GM19455 (cell line): ENCODE results near the gene FABP6.
"Not testable (repeated sequence)": the region's sequence is repeated elsewhere in the genome, so short reads cannot be mapped to it uniquely, and the experiment has no call there.

ENCODE experiments used
- ATAC-seq: cut with Tn5 transposase; IDR thresholded peaks from one replicate; pipeline ENCODE4 v1.9.1; 2021; ENCODE audit not compliant: unreplicated experiment

Gene FABP6, protein sequence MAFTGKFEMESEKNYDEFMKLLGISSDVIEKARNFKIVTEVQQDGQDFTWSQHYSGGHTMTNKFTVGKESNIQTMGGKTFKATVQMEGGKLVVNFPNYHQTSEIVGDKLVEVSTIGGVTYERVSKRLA

DNA sequence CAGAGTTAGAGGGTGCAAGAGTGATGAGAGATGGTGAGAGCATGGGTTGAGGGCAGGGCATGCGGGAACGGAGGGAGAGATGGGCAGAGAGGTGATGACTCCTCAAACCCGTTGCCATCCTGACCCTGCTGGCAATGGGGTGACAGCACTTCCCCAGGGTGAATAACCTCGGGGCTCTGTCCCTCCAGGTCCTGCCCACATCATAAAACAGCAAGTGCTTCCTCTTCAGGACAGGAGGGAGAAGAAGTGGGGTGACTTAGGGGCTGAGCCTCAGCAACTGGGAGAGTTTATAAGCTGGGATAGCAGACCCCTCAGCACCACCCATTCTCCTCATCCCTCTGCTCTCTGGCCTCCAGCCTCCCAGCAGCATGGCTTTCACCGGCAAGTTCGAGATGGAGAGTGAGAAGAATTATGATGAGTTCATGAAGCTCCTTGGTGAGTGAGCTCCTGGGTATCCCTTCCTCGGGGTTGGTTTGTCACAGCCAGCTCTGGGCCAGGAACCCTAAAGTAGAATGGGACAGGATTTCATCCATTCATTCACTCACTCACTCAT lies at the start of gene FABP6:
Gene FABP6 (plus strand): TSS at position 317 of the 553 bp plus-strand sequence. CDS start 52 bp downstream, at position 369.
- ATAC-seq = no peak

DNA sequence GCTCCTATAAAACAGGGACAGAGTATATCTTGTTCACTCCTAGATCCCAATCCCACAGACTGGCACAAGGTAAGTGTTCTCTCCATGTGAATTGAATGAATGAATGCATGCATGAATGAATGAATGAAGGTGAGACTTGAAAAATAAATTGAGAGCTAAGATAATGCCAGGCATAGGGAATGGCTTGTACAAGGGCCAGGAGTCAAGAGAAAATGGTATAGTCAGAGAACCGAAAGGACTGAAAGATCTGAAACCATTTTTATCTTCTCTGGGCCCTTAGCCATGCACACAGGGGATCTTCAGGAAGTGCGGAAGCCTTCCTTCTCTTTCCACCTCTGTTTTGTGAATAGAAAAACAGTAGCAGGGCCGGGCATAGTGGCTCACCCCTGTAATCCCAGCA lies 48.4 kb upstream of the FABP6 start:
- ATAC-seq = no peak

DNA sequence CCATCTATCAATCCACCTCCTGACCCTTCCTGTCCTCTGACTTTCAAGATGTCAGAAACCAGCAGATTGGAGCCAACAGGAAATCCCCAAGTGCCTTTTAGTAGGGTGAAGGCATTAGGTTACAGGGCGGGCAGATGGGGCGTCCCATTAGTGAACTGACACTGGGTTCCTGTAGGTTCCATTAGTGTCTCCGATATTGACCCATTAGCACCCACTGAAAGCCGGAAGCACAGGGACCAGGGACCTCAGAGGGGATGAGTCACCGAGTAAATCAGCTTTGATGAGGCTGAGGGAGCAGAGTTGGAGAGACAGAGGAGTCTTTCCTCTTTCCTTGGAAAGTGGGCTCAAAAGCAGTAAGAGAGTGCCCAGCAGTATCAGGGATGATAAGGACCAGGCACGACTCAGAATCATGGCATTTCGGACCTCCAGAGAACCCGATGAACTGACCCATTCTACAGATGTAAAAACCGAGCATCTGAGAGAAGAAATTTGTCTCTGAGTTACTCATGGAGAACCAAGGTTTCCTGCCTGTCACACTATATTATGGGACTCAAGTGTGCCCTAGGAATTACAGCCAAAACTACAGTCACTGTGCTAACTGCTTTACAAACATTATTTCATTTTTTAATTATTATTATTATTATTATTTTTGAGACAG lies 47.2 kb upstream of the FABP6 start:
- no peak for ATAC-seq

DNA sequence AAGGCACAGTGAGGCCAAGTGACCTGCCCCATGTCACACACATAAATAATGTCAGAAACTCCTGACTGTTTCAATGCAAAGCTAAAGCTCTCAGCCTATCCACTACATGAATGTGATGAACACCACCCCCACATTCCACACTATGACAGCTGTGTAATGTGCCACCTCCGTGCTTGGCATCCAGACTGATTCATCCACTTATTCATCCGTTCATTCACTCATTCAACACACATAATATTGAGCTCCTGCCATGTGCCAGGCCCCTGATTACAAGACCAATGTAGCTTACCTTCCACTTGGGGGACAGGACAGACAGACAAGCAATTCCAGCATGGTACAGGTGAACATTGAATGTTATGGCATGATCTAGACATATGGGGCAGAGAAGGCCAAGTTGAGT lies 46.2 kb upstream of the FABP6 start:
- no peak for ATAC-seq

DNA sequence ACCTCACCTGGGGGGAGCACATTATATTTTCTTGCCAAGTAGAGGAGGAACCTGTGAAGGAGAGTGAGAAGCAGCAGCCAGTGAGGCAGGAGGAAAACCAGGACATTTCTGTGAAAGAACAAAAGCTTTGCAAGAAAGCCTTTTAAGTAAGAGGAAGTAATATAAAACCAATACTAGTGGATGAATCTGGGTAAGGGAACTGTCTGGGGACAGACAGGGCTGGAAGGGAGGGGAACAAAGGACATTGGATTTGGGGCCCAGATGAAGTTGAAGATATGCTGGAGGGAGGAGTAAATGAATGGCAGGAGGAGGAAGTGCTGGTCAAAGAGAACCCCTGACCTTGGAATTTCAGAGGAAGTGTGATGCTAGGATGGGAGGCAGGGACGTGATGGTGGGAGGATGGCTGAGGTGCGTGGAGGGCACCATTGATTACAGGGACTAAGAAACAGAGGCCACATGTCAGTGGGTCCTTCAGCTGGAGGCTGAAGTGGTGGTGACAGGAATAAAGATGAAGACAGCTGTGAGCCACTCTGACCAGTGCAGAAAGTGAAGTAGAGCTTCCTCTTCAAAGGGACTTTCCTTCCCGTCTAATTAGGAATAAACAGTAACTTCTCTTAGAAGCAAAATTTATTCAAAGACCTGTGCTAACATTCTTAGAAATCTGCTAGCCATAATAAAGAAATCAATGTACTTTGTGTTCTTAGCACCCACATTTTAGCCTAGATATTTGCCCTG lies 43.5 kb upstream of the FABP6 start:
- no peak for ATAC-seq

DNA sequence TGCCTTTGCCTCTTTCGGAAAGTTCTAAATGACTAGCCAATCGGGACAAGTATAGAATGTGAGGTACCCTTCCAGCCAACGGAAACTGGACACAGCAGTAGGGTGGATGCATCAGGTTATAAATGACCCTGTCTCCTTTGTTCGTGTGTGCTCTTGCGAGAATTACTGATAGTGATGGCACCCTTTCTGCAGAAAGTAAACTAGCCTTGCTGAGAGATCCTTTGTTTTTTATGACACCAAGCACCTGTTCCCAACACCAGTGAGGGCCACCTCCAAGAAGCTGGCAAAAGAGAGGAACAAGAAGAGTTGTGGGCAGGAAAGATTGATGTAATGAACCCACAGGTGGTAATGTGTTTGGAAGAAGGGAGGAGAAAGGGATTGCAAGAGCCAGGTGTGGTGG lies 42.8 kb upstream of the FABP6 start:
- ATAC-seq = no peak

DNA sequence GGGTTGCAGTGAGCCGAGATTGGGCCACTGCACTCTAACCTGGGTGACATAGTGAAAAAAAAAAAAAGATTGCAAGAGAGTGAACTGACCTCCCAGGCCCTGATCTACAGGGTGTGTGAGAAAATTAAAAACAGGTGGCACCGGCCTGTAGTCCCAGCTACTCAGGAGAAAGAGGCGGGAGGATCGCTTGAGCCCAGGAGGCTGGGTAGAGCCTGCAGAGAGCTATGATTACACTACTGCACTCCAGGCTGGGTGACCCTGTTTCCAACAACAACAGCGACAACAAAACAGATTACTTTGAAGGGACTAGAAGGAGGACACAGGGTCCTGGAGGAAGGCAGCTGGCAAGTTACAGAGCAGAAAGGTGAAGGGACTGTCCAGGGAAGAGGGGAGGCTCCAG lies 42.2 kb upstream of the FABP6 start:
- no peak for ATAC-seq

DNA sequence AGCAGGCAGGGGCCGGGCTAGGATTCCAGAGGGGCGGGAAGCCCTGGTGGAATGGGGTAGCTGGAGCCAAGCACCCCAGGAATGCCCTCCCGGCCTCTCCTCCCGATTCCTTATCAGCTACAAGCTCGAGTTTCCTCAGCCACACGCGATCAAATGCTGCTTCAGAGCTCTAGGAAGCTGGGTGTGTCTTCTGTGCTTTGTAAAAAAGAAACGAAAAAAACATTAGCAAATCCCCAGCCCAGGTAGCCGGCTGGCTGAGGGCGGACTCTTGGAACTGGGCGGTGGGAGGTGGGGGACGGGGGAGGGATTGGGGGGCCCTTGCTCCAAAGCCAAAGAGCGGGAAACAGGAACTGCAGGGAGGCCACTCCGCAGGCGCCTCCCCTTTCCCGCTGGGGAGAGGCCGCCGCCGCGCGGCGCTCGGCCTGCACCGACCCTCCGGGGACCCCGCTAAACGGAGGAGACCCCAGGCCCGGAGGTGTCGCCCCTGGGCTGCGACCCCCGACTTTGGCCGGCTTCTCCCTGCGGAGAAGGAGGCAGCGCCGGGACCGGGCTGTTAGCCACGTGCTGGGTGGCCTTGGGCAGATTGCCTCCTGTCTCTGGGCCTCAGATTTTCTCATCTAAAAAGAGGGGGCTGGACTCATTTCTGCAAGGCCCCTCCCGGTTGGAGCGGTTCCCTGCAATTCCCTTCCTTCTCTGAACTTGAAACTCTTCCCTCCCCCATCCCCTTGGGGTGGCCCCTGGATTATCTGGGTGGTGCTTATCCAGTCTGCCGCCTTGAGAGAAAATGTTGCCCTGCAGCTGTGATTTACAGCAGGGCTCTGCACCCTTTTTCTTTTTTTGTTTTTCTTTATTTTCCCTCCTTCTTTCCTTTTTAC lies 40.9 kb upstream of the FABP6 start:
- no peak for ATAC-seq

DNA sequence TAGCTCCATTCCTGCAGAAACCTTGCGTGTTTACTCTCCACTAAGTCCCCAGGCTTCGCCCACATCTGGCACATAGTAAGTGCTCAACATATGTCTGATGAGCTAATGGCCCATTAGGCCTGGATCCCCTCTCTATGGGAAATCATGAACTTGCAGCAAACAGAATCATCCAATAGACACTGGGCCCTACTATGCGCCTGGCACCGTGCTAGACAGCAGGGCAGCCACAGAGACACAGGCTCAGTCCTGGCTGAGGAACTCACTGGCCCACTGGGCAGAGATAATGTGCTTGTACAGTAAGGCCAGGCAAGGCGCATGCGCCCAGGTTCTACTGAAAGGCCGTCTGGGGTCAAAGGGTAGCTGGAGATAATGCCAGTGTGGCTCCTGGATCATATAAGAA lies 36.9 kb upstream of the FABP6 start:
- ATAC-seq = no peak

DNA sequence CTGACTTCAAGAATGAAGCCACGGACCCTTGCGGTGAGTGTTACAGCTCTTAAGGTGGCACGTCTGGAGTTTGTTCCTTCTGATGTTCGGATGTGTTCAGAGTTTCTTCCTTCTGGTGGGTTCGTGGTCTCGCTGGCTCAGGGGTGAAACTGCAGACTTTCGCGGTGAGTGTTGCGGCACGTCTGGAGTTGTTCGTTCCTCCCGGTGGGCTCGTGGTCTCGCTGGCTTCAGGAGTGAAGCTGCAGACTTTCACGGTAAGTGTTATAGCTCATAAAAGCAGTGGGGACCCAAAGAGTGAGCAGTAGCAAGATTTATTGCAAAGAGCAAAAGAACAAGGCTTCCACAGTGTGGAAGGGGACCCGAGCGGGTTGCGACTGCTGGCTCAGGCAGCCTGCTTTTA lies 36.2 kb upstream of the FABP6 start:
- not testable (repeated sequence) for ATAC-seq

DNA sequence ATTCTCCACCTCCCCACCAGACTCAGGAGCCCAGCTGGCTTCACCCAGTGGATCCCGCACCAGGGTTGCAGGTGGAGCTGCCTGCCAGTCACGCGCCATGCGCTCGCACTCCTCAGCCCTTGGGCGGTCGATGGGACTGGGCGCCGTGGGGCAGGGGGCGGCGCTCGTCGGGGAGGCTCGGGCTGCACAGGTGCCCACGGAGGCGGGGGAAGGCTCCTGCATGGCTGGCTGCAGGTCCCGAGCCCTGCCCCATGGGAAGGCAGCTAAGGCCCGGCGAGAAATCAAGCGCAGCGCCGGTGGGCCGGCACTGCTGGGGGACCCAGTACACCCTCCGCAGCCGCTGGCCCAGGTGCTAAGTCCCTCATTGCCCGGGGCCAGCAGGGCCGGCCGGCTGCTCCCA lies 35.5 kb upstream of the FABP6 start:
- not testable (repeated sequence) for ATAC-seq

DNA sequence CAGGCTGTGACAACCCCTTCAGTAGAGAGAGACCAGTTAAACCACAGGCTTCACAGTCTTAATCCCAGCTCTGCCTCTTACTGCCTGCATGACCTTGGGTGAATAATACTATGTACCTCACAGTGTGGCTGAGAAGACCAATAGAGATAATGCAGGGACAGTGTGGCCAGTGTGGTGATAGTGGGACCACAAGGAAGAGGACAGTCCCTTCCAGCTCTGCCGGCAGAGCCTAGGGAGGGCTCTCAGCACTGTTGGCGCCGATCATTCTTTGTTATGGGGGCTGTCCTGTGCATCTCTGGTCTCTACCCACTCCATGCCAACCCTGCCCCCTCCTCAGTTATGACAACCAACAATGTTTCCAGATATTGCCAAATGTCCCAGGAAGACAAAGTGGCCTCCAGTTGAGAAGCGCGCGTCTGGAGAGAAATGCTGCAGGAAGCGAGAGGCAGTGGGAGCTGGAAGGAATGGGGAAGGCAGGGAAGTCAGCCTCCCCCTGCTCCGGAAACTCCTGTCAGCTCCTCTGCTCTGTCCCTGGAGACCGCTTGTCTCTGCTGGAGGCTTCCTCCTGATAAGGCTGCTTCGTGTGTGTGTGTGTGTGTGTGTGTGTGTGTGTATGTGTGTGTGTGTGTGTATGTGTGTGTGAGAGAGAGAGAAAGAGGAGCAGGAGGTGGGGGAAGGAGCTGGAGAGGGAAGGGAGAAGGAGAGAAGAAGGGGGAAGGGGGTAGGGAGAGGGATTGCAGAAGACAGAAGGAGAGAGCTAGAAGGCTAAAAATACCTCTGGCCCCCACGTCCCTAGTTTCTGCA lies 31.8 kb upstream of the FABP6 start:
- no peak for ATAC-seq

DNA sequence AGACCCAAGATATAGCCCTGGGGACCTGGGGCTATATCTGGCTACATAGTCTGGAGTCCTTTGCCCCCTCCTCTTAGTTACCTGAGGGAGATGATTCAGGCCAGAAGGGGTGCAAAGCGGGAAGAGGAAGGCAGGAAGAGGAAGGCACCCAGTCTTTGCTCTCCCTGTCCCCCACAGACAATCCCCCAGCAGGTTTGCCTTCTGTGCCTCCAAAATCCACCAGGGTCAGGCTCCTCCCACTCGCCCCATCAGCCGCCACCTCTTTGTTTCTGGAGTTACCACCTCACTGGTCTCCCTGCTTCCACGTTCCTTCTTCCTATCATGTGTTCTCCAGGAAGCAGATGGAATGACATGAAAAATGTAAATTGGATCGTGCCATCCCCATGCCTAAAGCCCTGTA lies 31.2 kb upstream of the FABP6 start:
- ATAC-seq = no peak

DNA sequence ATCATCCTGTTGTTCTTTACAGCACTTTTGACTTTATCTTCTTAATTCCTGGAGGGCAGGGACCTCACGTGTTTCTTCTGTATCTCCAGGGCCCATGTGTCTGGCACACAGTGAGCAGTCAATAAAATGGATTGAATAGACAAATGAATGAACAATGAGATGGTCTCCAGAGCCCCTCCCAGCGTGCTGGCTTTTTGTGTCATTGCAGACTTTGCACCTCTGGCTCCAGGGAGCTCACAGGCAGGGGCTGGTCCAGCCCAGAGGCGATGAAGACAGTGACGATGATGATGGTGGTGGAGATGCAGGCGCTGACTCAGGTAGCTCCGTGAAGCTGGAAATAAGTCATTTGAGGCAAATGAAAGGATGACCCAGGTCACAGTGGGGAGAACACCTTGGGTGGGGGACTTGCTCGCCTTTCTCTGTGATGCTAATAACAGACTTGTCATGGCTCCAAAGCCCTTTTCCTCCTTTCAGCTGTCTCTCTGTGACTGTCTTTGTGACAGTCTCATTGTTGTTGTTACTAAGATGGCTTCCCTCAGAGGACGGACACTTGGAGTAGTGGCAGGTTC lies 30.4 kb upstream of the FABP6 start:
- ATAC-seq = no peak

DNA sequence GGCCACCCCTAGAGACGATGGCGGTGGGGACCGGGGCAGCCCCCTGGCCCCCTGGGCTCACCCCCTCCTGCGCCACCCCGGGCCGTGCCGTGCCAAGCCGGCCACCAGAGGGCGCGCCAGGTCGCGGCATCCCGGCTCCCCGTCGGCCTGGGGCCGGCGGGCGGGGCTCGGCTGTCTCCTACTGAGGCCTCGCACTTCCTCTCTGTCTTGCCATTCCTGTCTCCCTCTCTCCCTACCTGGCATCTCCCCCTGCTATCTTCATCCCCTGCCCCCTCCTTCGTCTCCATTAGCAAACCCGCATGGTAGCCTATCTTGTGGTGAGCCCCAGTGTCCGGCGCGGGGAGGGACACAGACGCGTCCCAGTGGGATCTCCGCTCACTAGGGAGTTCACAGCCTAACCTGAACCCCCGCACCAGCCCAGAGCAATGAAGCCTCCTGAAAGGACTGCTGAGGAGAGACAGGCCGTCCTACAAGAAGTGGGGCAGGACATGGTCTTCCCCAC lies 29.8 kb upstream of the FABP6 start:
- ATAC-seq = peak; percentile 99

DNA sequence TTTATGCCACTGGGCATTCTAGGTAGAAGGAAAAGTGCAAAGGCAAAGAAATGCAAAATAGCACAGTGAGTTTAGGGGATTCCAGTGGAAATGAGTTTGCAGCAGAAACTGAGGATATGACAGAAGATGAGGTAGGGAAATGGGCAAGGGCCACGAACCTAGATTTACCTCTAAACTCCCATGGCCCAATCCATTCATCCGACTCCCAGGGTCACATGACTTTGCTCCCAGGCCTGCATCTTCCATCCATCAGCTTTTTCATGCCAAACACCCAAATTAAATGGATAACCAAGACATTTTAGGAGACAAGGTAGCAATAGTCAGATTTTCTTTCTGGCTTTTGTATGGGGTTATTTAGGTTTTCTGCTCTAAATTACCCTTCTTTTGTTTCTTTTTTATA lies 22.2 kb upstream of the FABP6 start:
- no peak for ATAC-seq

DNA sequence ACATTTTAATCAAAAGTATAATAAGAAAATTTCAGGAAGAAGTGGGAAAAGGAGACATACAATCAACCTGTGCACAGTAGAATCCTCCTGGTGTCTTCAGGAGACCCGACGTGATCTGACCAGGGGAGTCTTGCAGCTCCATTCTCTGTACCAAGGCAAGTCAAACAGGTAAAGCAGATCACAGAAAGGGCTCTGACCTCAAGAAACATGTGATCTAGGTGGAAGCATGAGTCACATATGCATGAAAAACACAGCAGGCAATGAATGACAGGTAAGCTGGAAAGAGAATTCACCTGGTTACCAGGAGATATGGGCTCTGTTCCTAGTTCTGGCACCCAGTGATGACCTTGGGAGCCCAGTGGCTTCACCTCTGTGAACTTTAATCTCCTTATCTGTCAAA lies 19.4 kb upstream of the FABP6 start:
- no peak for ATAC-seq

DNA sequence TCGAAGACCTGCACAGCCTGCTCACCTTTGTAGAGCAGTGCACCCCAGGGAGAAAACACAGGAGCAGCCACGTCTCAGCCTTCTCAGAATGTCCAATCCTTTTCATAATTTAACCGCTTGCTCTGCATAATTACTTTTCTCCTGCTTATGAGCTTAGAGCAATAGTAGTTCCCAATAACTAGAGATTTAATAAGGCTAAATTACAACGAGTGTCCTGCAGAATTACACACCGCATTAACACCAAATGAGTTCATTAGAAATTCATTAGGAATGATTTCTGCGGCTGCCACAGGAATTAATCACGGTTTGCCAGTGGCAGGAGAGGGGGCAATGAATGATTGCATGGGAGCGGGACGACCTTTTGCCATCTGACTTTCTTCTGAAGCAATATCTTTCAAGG lies 18.7 kb upstream of the FABP6 start:
- no peak for ATAC-seq

DNA sequence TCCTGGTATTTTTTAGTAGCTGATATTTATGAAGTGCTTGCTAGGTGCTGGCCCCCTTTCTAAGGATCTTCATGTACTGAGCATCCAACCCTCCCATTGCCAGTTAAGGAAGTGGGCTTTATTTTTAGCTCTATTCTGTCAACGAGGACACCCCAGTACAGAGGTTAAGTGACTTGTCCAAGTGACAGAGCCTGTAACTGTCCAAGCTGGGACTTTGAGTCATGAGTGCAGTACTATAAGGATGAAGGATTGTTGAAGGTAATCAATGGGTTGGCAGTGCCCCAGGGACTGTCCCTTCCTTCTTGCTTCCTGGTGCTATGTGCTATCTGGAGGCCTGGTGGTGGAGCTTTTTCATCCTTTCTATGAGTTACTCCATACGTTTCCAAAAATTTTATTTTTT lies 18.0 kb upstream of the FABP6 start:
- no peak for ATAC-seq

DNA sequence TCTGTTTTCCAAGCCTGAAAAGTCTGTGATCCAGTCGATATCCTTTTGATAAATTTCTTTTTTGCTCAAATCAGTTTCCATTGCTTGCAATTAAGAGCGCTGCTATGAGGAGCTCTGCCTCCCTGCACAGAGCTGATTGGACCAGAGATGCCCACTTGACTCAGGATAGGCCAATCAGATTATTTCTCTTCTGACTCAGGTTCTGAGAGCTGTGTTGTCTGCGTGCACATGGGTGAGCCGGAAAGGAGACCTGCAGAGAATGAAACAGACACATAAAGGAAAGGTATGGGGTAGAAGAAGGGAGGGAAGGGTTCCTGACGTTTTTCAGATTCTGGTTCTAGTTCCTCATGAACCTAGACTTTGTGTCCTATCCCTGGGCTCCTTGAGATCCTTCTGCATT lies 15.8 kb upstream of the FABP6 start:
- ATAC-seq = no peak
